Measurements from ENCODE around the gene GATA6.
"Not testable (repeated sequence)": the region's sequence is repeated elsewhere in the genome, so short reads cannot be mapped to it uniquely, and the experiment has no call there.

Gene GATA6

DNA sequence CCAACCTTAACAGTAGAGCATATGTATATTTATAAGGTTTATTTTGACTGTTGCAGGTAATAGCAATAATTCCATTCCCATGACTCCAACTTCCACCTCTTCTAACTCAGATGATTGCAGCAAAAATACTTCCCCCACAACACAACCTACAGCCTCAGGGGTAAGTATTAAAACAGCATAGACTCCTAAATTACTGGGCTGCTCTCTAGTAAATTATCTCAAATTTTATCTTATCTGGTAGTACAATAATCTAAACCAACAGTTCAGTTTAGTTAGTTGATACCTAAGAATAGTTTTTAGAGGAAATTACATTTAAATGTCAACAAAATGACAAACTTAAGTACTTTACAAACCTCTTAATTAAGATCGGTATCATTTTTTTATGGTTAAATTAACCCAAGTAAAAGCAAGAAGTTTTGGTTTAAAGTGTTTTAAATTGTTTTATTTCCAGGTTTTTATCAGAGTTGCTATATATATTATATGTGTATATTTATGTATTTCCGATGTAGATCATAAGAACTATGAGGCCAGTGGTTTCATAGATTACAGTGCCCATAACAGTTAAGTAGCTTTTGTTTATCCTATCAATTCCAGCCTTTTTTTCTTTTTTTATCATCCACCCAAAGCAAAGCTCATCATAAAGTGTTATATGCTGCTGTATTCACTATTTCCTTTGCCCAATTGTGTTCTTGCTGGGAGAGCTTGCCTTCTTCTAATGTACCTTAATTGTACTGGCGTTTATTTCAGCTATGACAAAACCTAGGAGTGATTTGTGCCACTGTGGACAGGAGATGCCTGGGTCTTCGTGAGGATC, 13.7 kb downstream of the GATA6 start:
- DNase-seq, result no peak

- no peak for DNase-seq
Measured at GRCh38 chr18:22183698-22184170, 14.3 kb downstream of the GATA6 start.

DNA sequence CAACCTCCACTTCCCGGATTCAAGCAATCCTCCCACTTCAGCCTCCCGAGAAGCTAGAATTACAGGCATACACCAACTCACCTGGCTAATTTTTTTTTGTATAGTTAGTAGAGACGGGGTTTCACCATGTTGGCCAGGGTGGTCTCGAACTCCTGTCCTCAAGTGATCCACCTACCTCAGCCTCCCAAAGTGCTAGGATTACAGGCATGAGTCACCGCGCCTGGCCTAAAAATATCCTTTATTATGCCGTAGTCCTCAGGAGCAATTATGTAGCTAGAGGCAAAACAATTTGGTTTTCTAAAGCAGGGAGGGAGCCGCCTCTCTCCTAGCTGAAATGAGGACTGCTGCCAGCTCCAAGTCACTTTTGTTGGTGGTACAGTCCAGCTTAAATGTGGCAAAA, 15.2 kb downstream of the GATA6 start:
- DNase-seq, result not testable (repeated sequence)

- DNase-seq, result no peak
Measured at GRCh38 chr18:22185273-22185672, 15.9 kb downstream of the GATA6 start.

DNA sequence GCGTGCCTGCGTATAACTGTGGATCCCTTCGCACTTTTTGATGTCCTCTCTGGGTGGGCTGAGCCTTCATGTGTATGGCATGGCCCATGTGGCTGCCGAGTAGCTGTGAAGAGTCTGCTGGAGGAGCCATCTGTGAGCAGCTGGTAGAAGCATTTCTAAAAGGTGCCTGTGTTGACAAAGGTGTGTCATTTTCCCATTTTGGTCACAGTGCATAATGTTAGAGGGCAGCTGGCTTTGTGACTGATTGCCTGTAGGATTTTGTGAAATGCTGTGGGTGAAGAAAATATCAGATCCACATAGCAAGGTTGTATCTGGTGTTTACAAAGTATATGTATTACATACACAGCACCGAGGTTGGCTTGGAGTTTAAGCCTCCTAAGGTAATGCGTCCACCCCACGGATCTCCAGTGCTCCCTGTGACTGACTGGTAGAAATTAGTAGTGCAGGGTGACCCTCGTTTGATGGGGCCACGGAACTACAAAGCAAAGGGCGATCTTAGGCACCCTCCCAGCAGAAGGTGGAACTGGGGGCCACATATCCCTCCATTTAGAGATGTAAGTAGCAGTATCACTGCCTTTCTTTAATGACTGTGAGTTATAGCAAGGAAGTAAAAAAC, 16.5 kb downstream of the GATA6 start:
- DNase-seq, result no peak

- no peak for DNase-seq
Measured at GRCh38 chr18:22186484-22186971, 17.1 kb downstream of the GATA6 start.

DNA sequence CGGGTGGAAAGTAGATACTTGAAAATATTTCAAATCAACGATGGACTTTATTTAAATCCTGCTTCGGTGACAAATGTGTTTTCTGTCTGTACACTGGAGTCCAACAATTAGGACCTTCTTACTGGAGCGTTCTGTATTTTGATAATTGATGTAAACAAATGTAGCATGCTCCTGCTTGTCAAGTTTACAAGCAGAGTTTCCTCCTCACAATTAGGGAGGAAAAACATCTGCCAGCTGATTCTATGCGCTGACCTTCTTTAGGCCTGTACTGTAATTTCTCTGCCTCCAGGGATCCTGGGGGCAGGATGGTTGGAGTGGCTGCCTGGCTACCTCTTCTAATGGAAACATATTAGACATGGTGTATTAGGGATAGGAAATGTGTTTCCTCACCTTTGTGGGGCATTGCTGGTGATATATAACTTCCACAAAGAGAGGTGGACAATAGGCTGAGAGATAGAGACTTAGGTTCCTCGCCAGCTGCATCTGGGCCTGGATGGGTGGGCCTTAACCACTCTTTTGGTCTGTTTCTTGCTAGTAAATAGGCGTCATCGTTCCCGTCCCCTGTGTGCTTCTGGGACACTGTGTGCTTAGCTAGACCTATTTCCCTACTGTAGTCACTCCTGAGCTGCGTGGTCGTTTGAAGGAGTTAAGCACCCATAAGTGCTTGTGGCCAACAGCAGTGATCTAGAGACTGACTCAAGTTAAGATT, 19.3 kb downstream of the GATA6 start:
- no peak for DNase-seq

GRCh38 chr18:22189449-22190166, 20.2 kb downstream of the GATA6 start:
- no peak for DNase-seq

GRCh38 chr18:22191346-22191695, 21.9 kb downstream of the GATA6 start:
- DNase-seq, result no peak

- DNase-seq, result no peak
Measured at GRCh38 chr18:22191923-22192322, 22.5 kb downstream of the GATA6 start.

GRCh38 chr18:22193466-22193865, 24.1 kb downstream of the GATA6 start:
- DNase-seq, result no peak

- DNase-seq, result no peak
Measured at GRCh38 chr18:22194151-22194598, 24.8 kb downstream of the GATA6 start.

DNA sequence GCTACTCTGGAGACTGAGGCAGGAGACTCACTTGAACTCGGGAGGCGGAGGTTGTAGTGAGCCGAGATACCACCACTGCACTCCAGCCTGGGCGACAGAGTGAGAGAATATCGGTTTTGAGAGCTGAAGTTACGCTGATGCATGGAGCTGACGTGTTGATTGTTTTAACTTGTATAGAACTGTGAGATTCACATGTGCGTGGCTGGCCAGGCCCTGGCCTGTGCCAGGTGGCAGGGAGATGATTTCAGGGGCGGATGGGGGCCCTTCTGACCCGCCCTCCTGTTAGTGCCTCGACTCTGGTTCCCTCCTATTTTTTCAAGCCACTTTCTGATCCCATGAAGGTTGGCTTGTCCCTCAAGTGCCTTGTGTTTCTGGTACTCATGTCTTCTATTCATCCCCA, 25.7 kb downstream of the GATA6 start:
- no peak for DNase-seq

DNA sequence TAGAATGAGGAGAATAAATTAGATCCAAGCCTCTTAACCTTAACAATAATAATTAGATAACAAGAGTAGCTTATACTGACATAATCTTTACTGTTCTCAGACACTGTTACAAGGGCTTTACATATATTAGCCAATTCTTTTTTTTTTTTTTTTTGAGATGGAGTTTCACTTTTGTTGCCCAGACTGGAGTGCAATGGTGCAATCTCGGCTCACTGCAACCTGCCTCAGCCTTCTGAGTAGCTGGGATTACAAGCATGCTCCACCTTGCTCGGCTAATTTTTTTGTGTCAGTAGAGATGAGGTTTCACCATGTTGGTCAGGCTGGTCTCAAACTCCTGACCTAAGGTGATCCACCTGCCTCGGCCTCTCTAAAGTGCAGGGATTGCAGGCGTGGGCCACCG, 27.6 kb downstream of the GATA6 start:
- not testable (repeated sequence) for DNase-seq

GRCh38 chr18:22197668-22198067, 28.3 kb downstream of the GATA6 start:
- no peak for DNase-seq

DNA sequence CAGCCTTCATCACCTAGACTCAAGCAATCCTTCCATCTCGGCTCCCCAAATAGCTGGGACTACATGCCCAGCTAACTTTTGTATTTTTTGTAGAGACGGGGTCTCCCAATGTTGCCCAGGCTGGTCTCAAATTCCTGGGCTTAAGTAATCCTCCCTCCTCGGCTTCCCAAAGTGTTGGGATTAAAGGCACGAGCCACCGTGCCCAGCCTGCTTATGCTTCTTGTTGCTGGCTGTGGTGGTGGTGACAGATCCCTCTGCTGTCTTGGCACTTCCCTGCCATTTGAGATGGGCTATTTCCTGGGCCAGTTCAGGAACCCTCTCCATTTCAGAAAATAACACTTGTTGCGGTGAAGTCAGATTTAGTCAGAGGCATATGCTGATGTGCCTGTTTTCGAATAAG, 28.8 kb downstream of the GATA6 start:
- DNase-seq, result no peak

DNA sequence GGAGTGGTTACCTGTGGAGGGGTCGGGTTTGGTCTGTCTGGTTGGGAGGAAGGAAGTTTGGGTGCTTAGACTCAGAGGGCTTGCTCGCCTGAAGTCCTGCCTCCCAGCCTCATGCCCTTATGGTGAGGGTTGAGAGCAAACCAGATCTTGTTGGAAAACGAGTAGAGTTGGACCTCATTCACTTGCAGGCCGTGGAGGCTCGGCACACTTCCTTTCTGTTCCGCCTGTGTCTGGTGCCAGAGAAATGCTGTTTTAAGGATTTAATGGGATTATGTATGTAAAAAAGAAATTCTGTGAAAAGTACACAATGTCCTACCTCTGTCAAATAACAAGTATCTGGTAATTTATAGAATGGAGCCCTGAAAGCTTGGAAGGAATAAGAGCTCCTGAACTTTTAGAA, 29.6 kb downstream of the GATA6 start:
- DNase-seq, result no peak

DNA sequence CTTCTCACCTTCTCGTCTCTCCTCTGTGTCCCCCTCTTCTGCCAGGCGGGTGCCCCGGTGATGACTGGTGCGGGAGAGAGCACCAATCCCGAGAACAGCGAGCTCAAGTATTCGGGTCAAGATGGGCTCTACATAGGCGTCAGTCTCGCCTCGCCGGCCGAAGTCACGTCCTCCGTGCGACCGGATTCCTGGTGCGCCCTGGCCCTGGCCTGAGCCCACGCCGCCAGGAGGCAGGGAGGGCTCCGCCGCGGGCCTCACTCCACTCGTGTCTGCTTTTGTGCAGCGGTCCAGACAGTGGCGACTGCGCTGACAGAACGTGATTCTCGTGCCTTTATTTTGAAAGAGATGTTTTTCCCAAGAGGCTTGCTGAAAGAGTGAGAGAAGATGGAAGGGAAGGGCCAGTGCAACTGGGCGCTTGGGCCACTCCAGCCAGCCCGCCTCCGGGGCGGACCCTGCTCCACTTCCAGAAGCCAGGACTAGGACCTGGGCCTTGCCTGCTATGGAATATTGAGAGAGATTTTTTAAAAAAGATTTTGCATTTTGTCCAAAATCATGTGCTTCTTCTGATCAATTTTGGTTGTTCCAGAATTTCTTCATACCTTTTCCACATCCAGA, 31.3 kb downstream of the GATA6 start:
- no peak for DNase-seq

DNA sequence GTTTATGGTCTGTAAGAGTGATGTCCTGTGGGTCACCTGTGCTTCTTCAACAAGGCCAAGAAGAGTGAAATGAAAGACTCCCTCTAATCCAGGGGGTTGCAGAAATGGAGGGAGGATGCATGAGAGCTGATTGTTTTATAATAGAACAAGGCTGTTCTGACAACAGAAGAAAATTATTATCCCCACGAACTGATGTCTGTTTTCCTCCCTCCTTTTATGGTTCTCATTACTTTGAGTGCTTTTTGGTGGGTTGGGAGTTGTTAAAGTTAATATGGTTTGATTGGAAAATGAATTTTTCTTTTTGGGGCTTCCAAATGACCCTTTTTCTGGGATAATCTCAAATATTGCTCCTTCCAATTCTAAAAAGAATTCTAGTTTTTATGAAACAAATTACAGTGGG, 33.6 kb downstream of the GATA6 start:
- DNase-seq, result no peak

DNA sequence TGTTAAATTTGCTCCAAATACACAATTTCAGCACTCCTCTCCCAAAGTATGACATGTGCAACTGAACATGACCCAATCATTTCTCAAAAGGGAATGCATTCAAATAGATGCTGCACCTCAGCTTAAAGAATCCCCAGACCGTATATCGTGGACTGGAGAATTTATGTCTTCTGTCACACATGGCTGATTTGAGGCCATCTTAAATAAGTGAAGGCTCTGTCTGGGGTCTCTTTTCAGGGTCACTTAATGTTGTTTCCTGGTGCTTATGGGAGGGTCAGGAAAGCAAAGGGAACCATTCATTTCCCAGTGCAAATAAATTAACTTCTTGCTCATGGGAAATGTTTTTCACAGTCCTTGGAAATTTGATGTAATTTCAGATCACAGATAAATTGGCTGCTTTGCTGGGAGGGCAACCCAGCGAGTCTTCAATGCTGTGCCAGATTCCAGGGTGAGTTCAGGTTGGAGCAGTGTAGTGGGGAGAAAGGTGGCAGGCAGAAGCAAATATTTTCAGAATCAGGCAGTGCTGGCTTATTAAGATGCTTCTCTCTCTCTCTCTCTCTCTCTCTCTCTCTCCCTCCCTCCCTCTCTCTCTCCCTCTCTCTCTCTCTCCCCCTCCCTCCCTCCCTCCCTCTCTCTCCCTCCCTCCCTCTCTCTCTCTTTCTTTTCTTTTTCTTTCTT, 34.3 kb downstream of the GATA6 start:
- no peak for DNase-seq

DNA sequence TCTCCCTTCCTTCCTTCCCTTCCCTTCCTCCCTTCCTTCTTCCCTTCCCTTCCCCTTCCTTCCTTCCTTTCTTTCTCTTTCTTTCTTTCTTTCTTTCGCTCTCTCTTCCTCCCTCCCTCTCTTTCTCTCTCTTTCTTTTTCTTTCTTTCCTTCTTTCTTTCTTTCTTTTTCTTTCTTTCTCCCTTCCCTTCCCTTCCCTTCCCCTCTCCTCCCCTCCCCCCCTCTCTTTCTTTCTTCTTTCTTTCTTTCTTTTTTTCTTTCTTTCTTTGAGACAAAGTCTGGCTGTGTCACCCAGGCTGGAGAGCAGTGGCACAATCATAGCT, 34.8 kb downstream of the GATA6 start:
- DNase-seq, result no peak

- DNase-seq, result no peak
Measured at GRCh38 chr18:22204996-22205395, 35.6 kb downstream of the GATA6 start.

All from T-helper 9 cell (primary cell).